Left hindlimb (tissue), 1 donor: ENCODE results near the gene UROD.
"Not testable (repeated sequence)": the region's sequence is repeated elsewhere in the genome, so short reads cannot be mapped to it uniquely, and the experiment has no call there.

Experiments
- DNase-seq: peaks from one replicate; pipeline ENCODE4 v3.0.0-alpha.2; 2018

The UROD gene

DNA sequence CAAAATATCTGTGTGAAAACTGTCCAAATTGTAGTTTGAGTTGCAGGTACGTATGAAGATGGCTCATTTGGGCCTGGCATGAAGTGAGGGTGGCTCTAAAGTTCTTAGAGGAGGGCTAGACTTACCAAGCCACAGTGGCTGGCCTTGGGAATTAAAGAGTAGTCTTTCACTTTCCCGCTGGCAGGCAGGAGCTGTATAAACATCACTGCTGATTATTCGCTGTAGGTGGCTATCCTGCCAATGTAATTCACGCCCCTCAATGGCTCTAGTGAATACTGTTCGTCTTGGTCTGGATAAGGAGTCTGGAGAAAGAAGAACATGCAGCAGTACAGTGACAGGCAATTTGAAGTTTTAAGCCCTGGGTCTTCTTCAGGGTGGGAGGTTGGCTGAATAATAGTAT is 31.0 kb downstream of the UROD start:
- no peak for DNase-seq

GRCh38 chr1:45044916-45045315 is 32.9 kb downstream of the UROD start:
- DNase-seq = no peak

GRCh38 chr1:45047032-45047431 is 35.0 kb downstream of the UROD start:
- no peak for DNase-seq

DNA sequence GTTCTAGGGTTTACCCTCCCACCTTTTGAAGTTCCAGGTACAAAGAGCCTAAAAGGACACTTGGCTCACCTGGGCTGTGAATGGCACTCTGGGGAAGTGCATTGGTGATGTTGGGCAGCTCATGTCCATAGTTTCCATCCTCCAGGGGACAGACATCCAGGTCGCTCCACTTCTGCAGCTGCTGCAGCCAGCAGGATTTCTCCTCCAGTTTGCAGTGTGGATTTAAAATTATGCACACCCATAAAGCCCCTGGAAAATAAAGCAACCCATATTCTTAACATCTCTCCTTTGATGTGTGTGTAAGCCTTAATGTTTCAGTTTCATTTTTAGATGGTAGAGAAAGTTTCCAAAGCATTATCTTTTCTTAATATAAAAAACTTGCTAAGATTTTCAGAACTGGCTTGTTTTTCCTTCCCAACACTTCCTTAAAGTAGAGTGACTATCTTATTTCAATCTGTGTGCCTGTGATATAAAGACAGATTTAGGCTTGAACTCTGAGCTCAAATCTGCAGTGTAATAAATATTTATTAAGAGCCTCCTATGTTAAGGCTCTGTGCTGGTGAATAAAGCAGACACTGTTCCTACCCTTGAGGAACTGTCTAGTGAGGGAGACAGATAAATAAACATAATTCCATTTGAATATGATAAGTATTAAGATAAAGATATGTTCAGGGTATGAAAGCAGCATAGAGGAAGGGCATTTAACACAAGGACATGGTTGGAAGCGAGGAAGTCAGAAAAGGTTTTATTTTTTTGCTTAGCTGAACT is 39.1 kb downstream of the UROD start:
- no peak for DNase-seq

DNA sequence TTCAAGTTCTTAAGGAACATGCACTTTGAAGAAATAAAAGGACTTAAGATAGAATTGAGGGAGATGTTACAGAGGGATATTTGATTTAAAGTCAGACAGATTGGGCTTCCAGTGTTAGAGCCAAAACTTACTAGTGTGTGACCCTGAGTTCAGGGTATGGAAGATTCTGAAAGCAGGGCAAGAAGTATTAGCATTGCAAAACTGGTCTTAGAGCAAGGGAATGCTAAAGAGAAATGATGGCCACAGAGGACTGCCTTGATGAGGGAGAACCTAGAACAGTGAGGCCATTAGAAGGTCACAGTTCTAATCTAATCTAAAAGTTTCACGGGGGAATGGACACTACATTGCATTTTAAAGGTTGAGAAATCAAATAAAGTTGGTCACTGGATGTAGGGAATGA is 45.5 kb downstream of the UROD start:
- no peak for DNase-seq

- DNase-seq = no peak
Measured at GRCh38 chr1:45059829-45060228, 47.8 kb downstream of the UROD start.

GRCh38 chr1:45062463-45062862 is 50.4 kb downstream of the UROD start:
- not testable (repeated sequence) for DNase-seq

DNA sequence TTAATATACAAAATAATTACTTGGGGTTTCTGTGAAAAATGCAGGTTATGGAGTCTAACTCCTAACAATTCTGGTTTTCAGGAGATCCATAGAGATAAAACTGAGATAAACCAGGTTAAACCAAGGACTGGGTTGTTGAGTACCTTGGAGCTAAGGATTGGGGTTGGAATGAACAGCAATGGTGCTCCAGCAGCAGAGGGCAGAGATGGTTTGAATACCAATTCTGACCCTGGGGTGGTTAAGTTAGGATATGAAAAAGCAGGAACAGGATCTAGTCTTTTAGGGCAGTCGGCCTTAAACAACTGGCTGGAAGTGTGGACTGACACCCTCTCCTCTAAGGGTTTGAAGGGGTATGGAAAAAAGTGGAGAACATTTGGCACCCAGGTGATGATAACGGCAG is 53.0 kb downstream of the UROD start:
- no peak for DNase-seq
